Measurements from ENCODE around the gene SLC35F4.
"Not testable (repeated sequence)": the region's sequence is repeated elsewhere in the genome, so short reads cannot be mapped to it uniquely, and the experiment has no call there.

Gene SLC35F4

GRCh38 chr14:57729208-57730187 is 136.4 kb downstream of the SLC35F4 start:
- no peak for DNase-seq

GRCh38 chr14:57725399-57726077 is 140.4 kb downstream of the SLC35F4 start:
- DNase-seq = no peak

- DNase-seq = not testable (repeated sequence)
Observed at GRCh38 chr14:57722141-57722540, 143.8 kb downstream of the SLC35F4 start.

GRCh38 chr14:57714487-57714931 is 151.4 kb downstream of the SLC35F4 start:
- no peak for DNase-seq

- no peak for DNase-seq
Observed at GRCh38 chr14:57712698-57713097, 153.2 kb downstream of the SLC35F4 start.

- DNase-seq = no peak
Observed at GRCh38 chr14:57712102-57712501, 153.8 kb downstream of the SLC35F4 start.

GRCh38 chr14:57709909-57710308 is 156.0 kb downstream of the SLC35F4 start:
- no peak for DNase-seq

GRCh38 chr14:57709086-57709485 is 156.8 kb downstream of the SLC35F4 start:
- DNase-seq = not testable (repeated sequence)

GRCh38 chr14:57707219-57707618 is 158.7 kb downstream of the SLC35F4 start:
- no peak for DNase-seq

GRCh38 chr14:57704763-57705162 is 161.1 kb downstream of the SLC35F4 start:
- no peak for DNase-seq

- DNase-seq = no peak
Observed at GRCh38 chr14:57699947-57700346, 165.9 kb downstream of the SLC35F4 start.

- no peak for DNase-seq
Observed at GRCh38 chr14:57692671-57693070, 173.2 kb downstream of the SLC35F4 start.

- no peak for DNase-seq
Observed at GRCh38 chr14:57687416-57687815, 178.5 kb downstream of the SLC35F4 start.

- DNase-seq = peak in 4 of 58 donors; percentile 0 to 8 (median 1)
Observed at GRCh38 chr14:57686304-57686703, 179.6 kb downstream of the SLC35F4 start.

GRCh38 chr14:57671021-57671420 is 194.9 kb downstream of the SLC35F4 start:
- no peak for DNase-seq

- DNase-seq = no peak
Observed at GRCh38 chr14:57660208-57660607, 205.7 kb downstream of the SLC35F4 start.

- DNase-seq = no peak
Observed at GRCh38 chr14:57659052-57659451, 206.8 kb downstream of the SLC35F4 start.

- no peak for DNase-seq
Observed at GRCh38 chr14:57657487-57657886, 208.4 kb downstream of the SLC35F4 start.

GRCh38 chr14:57656853-57657252 is 209.0 kb downstream of the SLC35F4 start:
- no peak for DNase-seq

GRCh38 chr14:57652769-57653168 is 213.1 kb downstream of the SLC35F4 start:
- DNase-seq = no peak

GRCh38 chr14:57641776-57642175 is 224.1 kb downstream of the SLC35F4 start:
- DNase-seq = no peak

- no peak for DNase-seq
Observed at GRCh38 chr14:57640036-57640435, 225.9 kb downstream of the SLC35F4 start.

All from anterior cingulate cortex (tissue), 58 donors.